IMR-90 (cell line): ENCODE data around the gene C3.

Experiments used
- CEBPB ChIP-seq: IDR thresholded peaks from 2 replicates; pipeline ENCODE4 v1.6.1; 2012; ENCODE audit warnings: low read depth, low read length, improper control_type of control experiment
- CTCF ChIP-seq: conservative IDR thresholded peaks from 2 replicates; pipeline ENCODE4 v1.5.1; 2012; ENCODE audit warnings: mild to moderate bottlenecking, low read depth, low read length, improper control_type of control experiment
- FOS ChIP-seq: fragments of 150-350 bp; IDR thresholded peaks from 2 replicates; pipeline ENCODE4 v1.6.1; 2016; ENCODE audit warnings: low read depth, low read length
- MAZ ChIP-seq: IDR thresholded peaks from 2 replicates; pipeline ENCODE4 v1.6.1; 2012; ENCODE audit warnings: low read depth, mild to moderate bottlenecking, low read length, improper control_type of control experiment, moderate library complexity, borderline replicate concordance
- POLR2A ChIP-seq: IDR thresholded peaks from 2 replicates; pipeline ENCODE4 v1.6.1; 2012; ENCODE audit warnings: mild to moderate bottlenecking, low read depth, low read length
- RFX5 ChIP-seq: IDR thresholded peaks from 2 replicates; pipeline ENCODE4 v1.8.0; 2012; ENCODE audit warnings: low read depth, mild to moderate bottlenecking, low read length, moderate library complexity
- TF ChIP-seq, protein P1 (sequence below): fragments of 150-350 bp; IDR thresholded peaks from 2 replicates; pipeline ENCODE4 v1.6.1; 2017; ENCODE audit warnings: mild to moderate bottlenecking, antibody characterized with exemption, low read length, low read depth

DNA sequence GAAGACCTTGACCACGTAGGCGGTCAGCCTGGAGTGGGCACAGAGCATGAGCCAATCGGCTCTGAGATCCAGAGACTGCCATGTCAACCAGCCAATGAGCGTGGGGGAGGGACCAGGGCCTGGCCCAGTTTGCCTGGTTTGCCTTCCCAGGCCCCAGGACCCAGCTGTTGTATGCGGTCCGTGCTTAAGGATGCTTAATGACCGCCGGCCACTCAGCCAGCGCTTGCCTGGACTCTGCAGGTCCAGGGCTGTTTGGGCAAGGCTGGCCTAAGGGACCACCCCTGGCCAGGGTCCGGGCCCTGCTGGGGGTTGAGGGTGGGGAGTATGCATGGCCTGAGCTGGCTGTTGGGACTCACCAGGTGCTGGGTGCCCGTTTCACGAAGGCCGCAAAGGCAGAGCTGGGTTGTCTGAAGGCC, 27.4 kb downstream of the C3 start:
- TF ChIP-seq, protein P1, sequence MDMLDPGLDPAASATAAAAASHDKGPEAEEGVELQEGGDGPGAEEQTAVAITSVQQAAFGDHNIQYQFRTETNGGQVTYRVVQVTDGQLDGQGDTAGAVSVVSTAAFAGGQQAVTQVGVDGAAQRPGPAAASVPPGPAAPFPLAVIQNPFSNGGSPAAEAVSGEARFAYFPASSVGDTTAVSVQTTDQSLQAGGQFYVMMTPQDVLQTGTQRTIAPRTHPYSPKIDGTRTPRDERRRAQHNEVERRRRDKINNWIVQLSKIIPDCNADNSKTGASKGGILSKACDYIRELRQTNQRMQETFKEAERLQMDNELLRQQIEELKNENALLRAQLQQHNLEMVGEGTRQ, result no peak
- TF ChIP-seq POLR2A, result no peak
- TF ChIP-seq FOS, result no peak
- no peak for TF ChIP-seq RFX5
- TF ChIP-seq MAZ, result no peak
- TF ChIP-seq CTCF, result no peak
- TF ChIP-seq CEBPB, result no peak
